Activated CD4-positive, alpha-beta T cell treated with anti-CD3 and anti-CD28 coated beads, Interleukin-2, amount 50 U/mL, for 16 hours (primary cell): ENCODE measurements around the gene CCR9.
"Not testable (repeated sequence)": the region's sequence is repeated elsewhere in the genome, so short reads cannot be mapped to it uniquely, and the experiment has no call there.

Experiments
- DNase-seq: peaks from one replicate; pipeline ENCODE4 v3.0.0-alpha.2; 2020

The CCR9 gene

GRCh38 chr3:45885979-45886705 is at the start of gene CCR9:
Gene CCR9 (plus strand): TSS chr3:45886543. CDS start chr3:45894934, 8,391 bp downstream.
- DNase-seq: no peak

- DNase-seq: no peak
Measured at GRCh38 chr3:45838466-45838865, 47.9 kb upstream of the CCR9 start.

GRCh38 chr3:45841420-45841756 is 45.0 kb upstream of the CCR9 start:
- DNase-seq: no peak

GRCh38 chr3:45841757-45842491 is 44.4 kb upstream of the CCR9 start, which contains the start of gene LZTFL1:
Gene LZTFL1 (minus strand): TSS chr3:45842119. CDS start chr3:45841991, 128 bp downstream.
- DNase-seq: peak; percentile 88

- DNase-seq: no peak
Measured at GRCh38 chr3:45842851-45843625, 43.3 kb upstream of the CCR9 start.

- DNase-seq: no peak
Measured at GRCh38 chr3:45844616-45845015, 41.7 kb upstream of the CCR9 start.

GRCh38 chr3:45848392-45848791 is 38.0 kb upstream of the CCR9 start:
- no peak for DNase-seq

GRCh38 chr3:45852828-45853227 is 33.5 kb upstream of the CCR9 start:
- no peak for DNase-seq

GRCh38 chr3:45856323-45856722 is 30.0 kb upstream of the CCR9 start:
- DNase-seq: not testable (repeated sequence)

- not testable (repeated sequence) for DNase-seq
Measured at GRCh38 chr3:45857024-45857423, 29.3 kb upstream of the CCR9 start.

- DNase-seq: no peak
Measured at GRCh38 chr3:45858809-45859543, 27.4 kb upstream of the CCR9 start.

GRCh38 chr3:45860481-45860880 is 25.9 kb upstream of the CCR9 start:
- DNase-seq: no peak

- peak; percentile 48 for DNase-seq
Measured at GRCh38 chr3:45861043-45861719, 25.2 kb upstream of the CCR9 start.

GRCh38 chr3:45864760-45865519 is 21.4 kb upstream of the CCR9 start:
- DNase-seq: peak; percentile 74

- DNase-seq: no peak
Measured at GRCh38 chr3:45865563-45865962, 20.8 kb upstream of the CCR9 start.

- no peak for DNase-seq
Measured at GRCh38 chr3:45868213-45868612, 18.1 kb upstream of the CCR9 start.

GRCh38 chr3:45868650-45869049 is 17.7 kb upstream of the CCR9 start:
- DNase-seq: no peak

GRCh38 chr3:45869638-45870037 is 16.7 kb upstream of the CCR9 start:
- no peak for DNase-seq

- DNase-seq: peak; percentile 37
Measured at GRCh38 chr3:45870099-45870498, 16.2 kb upstream of the CCR9 start.

- DNase-seq: no peak
Measured at GRCh38 chr3:45871780-45872179, 14.6 kb upstream of the CCR9 start.

GRCh38 chr3:45872569-45872968 is 13.8 kb upstream of the CCR9 start:
- no peak for DNase-seq

- DNase-seq: no peak
Measured at GRCh38 chr3:45873036-45873435, 13.3 kb upstream of the CCR9 start.
